IPS DF 19.7 (cell line): ENCODE data around the gene PDE2A.

Source experiments
- DNase-seq: peaks from one replicate; pipeline ENCODE4 v3.0.0-alpha.2; 2013; ENCODE audit warnings: low read depth, low spot score

The PDE2A gene

DNA sequence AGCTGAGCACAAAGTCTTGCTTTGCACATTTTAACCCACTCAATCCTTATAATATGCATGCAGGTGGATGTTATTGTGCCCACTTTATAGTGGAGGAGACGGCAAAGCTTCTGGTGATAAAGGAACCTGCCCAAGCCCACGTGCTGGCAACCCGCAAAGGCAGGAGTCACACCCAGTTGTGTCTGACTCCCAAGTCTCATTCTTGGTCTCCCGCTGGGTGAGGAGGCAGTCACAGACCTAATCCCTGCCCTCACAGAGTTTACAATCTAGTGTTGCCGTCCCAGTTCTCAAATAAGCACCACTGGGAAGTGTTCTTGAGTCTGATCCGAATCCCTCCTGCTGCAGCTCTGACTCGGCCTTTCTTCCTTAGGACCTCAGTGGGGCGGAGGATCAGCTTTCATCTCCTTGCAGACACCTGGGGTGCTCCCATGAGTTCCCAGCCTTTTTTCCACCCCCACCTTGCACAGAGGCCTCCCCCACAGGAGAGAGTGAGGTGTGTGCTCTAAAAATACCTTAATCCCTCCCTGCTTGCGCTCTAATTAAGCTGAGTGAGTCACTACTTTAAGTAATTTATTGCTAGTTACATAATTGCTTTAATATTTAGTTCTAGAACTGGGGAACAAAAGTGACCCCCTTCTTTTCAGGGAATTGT lies 15.1 kb downstream of the PDE2A start:
- no peak for DNase-seq

DNA sequence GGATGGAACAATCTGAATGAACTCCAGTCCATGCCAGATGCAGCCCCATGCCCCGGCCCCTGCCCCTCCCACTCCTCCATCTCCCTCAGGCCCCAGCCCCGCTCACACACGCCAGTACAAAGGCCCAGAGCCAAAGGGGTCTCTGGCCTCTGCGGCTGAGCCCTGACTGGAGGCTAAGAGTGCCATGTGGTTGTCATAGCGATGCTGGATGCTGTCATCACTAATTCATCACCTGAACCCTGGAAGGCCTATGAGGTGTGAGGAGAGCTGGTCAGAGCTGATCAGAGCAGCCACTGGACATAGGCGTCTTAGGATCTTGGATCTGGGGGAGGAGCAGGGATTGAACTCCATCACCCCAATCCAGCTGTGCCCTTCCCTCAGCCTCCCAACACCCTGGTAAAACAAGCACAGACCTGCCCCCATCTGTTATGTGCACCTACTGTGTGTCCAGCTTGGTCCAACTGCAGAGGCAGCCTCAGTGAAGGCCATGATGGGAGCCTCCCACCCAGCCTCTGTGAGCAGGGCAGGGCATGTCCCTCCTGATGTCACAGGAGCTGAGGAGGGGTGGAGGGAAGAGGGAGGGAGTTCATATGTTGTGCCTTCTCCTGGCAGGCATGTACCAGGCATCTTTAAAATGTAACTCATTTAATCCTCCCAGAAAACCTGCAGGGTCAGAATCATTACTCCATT lies 16.7 kb downstream of the PDE2A start:
- DNase-seq = no peak

DNA sequence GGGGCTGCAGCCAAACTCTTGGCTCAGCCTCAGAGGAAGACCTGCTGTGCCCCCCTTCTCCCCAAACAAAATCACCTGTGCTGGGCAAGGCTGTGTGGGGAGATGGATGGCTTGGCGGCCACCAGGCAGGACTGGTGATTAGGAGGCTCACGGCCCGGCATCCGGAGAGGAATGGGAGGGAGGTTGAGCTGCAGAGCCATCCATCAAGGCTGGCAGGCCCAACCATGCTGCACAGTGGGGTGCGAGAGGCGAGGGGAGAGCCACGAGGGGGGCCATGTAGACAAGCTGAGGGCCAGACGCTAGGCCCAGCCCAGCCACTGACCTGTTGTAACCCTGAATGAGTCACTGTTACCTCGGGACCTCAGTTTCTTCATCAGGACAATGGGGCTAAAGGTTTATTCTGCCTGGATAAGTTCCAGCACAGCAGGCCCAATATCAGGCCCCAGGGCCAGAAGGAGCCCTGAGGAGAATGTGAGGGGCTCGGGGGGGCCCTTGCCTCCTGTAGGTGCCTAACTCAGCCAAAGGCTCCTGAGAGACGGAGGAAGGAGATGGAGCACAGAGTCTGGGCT lies 18.2 kb downstream of the PDE2A start:
- DNase-seq = no peak

DNA sequence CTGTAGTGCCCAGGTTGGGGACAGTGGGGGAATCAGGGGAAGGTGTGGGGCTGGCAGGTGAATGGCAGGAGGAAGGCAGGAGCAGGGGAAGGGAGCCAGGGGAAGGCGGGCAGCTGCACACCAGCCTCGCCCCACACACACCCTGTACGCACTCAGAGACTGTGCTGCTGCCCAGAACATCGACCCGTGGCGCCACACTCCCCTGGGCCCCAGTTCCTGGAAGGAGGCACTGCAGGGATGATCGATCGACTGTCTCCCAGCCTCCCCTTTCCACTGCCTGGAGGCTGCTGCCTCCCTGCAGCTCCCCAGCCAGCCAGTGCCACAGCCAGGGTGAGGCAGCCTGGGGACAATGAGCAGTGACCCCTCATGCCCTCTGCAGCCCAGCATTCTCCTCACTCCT lies 19.2 kb downstream of the PDE2A start:
- DNase-seq = no peak

DNA sequence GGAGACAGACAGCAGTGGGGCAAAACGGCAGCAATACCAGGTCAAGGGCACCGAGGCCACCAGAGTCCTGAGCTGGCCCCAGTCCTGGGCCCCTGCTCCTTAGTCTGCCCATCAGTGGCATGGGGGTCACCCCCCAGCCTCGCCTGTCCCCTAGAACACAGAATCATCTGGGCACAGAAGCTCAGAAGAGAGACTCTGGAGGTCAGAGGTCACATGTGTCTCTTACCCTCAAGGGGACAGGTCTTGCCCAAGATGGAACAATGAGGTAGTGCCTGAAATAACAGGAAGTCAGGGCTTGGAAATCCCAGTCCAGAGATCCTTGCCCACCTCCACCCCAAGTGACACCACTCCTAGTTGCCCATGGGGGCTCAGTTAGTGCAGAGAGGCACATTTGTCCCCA lies 20.6 kb downstream of the PDE2A start:
- no peak for DNase-seq

DNA sequence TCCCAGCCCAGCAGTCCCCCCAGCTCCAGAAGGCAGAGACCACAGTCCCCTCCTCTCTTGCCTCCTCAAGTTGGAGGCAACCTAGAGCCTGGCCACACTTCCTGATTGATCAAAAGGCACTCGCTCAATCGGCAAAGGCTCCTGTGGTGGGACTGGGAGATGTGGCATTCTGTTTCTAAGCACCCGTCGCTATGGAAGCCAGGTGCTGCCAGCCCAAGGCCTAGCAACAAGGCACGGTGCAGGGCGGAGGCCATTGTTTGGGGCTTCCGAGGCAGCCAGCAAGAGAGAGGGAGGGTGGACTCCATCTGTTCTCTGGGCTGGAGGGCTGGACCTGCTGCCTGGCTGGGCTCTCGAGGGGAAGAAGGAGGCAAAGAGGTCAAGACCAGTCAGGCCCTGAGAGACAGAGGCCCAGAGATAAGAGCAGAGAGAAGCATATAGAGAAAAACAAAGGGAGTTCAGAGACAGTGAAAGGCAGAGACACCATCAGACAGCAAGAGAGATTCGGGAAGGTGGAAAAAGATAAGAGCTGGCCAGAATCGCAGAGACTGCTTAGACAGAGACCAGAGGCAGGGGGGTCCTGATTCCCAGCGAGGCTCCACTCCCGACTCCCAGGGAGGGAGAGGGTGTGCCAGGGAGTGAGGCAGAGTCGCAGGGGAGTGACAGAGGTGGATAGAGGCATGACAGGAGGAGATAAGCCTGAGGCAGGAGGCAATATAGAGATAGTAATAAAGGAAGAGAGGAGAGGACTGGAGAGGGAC lies 21.2 kb downstream of the PDE2A start:
- DNase-seq = peak; percentile 75

DNA sequence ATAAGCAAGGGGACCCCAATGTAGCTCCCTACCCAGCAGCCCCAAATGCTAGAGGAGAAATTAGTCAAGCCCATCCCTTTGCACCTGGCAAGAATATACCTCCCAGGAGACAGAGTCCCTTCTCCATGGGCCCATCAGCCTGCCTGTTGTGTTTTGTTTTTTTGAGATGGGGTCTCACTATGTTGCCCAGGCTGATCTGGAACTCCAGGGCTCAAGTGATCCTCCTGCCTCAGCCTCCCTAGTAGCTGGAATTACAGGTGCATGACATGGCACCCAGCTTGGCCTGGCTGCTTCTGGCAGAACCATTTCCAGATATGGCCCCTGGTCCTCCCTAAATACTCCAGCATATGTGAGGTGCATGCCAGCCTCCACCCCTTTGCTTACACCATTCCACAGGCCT lies 22.1 kb downstream of the PDE2A start:
- DNase-seq = no peak

DNA sequence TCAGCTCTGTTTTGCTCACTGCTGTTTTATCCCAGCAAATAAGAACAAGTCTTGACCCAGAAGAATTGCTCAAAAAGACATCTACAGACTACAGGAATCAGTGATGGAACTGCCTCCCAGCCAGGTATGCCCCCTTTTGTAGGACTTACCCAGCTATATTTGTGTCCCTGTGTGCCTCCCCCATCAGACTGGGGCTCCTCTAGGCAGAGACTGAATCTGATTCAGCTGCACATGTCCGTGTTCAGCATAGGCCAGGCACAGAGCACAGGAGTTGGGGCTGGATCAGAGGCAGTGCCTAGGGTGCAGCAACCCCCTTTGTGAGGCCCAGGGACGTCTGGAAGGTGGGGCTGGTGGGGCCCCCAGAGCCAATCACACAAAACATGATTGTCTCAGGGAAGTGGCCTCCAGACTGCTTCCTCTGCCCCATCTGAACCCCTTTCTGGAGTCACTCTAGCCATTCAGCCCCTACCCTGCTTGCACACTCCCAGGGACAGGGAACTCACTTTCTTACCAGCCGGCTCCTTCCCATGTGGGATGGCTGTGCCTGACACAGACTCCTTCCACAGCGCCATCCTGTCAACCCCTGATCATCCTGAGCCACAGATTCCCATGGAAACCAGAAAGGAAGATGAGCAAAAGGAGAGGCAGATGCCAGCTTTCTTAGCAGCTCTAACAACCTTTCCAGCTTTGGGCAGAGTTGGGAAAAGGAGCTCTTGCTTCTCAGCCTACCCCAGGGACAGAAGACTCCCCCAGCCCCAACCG lies 24.8 kb downstream of the PDE2A start:
- no peak for DNase-seq

DNA sequence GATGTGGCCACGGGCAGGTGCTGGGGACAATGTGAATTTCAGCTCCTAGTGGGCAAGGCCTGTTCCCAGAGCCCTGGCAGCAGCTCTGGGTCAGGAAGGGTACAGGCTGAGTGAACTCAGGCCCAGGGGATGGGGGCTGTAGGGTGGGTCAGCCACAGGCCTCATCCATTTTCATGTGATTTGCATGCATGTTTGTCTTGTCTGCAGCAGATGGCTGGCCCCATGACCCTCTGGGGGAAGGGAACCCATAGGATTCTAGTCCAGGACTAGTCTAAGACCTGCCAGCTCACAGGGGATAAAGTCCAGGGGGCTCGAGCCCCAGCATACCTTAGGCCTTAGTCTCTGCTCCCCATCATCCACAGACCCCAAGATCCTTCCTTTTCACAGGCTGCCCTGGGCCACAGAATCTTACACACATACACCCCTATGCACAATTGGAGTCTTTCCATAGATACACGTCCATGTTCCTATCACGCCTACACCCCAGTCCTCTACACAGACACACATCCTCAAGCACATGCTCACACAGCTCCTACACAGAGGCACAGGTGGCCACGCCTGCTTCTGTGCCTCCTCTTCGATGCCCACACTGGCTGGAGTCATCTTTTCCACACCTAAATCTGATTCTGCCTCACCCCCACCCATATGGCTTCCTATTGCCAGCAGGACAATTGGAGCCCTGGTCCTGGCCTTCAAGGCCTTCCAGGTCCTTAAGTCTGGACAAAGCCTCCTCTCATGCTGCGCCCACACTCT lies 25.7 kb downstream of the PDE2A start:
- DNase-seq = no peak

DNA sequence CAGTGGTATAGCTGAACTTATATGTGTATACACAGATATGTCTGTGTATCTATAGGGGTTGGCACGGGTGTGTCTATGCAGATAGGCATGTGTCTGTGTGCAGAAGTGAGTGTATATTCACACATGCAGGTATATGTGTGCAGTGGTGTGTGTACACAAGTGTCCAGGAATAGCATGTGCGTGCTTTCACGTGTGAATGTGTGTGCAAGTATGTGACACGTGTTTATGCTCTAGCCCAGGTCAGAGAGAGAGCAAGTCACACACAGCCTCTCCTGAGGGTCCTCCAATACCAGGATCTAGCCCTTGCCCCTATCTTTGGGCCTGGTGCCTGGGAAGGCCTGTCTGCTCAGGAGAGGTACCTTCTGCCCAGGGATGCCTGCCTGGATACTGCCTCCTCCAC lies 26.3 kb downstream of the PDE2A start:
- no peak for DNase-seq

DNA sequence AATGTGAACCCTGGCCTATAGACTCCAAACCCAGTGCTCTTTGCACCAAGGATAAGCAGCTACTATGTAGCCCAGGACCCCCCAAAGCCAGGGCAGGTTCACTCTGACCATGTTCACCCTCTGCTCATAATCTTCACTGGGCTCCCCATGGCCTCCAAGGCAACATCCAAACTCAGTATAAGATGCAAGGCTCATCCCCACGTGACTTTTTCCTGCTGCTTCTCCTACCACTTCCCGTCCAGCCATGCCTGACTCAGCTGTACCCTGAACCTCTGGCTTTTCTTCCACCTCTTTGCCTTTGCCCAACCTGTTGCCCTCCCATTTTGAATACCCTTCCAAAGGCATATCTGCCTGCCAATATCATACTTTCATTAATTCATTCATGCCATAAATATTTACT lies 27.8 kb downstream of the PDE2A start:
- no peak for DNase-seq

DNA sequence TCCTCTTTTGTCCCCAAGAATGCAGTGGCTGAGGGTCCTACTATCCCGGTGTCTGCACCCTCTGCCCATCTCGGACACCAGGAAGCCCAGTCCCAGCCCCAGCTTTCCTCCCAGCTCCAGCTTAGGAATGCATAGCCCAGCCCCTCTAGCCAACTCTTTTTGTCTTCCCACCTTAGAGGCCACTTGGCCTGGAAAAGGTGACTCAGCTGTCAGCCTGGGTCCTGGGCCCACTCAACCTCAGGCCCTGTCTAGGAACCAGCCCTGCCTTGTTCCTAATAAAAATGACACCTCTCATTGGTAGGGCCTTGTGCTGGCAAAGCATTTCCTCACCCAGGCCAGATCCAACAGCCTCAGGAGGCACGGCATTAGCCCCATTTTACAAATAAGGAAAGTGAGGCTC lies 28.2 kb downstream of the PDE2A start:
- DNase-seq = no peak

DNA sequence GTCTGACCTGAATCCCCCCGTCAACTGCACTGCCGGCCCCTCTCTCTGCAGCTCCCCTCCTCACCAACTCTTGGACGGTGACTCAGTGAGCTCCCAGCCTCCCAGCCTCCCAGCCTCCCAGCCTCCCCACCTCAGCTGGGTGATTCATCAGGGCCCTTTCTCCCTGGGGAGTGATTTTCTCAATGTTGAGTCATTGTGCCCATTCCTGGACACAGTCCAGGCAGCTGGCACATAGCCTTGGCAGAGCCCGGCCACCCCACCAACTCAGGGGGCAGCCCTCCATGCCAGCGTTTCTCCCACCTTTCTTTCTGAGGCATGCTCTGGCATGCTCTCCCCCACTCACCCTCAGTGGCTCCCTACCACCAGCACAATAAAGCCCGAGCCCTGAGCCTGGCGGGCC lies 30.7 kb downstream of the PDE2A start:
- no peak for DNase-seq

DNA sequence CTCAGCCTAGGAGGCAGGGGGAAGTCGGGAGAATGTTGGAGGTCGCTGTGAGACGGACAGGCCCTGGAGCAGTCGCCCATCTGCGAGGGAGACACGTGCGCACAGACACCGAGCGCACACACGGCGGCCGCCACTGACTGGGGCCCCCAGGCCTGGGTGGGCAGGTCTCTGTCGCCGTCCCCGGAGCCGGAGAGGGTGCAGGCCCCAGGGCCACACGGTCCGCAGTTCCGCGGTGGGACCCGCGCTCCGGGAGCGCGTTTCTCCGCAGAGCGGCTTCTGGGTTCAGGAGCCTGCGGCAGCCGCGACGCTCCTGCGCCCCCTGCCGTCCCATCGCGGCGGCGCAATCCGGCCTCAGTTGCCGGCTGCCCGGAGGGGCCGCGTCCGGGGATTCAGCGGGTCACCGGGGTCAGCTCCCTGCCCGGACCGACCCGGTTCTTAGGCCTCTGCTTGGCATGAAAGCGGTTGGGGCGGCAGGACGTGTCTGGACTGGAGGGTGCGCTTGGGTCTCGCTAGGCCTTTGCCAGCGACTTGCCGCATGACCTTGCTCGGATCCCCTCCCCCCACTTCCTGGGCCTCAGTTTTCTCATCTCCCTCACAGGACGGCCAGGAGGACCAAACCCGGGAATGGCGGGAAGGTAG lies 31.2 kb downstream of the PDE2A start:
- no peak for DNase-seq

DNA sequence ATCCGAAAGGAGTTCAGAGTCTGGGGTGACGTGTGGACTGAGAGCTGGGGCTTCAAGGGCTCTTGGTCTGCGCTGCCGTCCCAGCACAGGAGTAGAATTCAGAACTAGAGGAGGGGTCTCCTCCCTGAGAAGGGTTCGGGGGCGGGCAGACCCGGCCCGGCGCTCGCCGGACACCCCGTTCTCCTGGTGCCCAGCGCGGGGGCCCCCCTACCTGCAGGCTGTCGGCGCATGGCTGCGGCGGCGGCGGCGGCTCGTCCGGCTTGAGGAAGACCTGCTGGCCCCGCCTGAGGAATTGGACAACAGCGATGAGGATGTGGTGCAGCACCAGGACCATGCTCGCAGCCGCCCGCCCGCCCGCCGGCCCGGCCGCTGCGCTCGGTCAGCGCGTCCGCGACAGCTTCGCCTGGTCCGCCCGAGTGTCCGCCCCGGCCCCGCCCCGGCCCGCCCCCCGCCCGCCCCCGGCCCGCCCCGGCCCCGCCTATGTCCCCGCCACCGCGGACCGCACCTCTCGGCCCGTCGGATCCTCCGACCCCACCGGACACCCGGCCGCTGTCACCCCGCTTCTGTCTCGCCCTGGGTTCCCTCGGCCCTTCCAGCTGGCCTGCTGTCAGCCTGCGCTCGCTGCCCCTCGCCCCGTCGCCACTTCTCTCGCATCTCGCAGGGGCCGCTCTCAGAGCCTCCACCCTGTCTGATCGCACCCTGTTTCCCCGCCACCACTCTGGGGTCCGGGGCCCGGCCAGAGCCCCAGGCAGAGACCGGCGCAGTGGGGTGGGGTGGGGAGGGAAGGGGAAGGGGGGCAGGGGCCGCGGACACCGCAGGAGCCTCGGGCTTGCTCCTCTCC lies 32.0 kb downstream of the PDE2A start:
- DNase-seq = no peak

DNA sequence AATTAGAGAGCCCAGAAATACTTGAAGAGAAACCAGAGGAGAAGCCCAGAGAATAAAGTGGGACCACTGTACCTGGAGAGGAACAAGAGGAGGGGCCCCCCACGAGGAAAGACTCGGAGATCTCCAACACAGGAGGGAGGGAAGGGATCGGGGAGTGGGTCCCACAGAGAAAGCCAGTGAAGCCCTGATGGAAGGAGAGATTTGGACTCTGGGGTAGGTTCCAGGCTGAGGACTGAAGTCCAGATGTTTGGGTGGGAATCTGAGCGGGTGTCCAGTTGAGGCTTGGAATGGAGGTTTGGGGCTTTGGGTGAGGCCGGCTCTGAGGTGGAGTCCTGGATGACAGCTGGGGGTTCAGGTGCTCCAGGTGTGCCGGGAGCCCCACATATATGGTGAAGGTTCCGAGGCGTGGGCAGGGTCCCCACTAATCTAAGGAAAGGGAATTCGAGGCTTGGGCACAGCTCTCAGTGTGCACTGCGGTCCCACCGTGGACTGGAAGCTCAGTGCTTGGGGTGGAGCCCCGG lies 32.6 kb downstream of the PDE2A start:
- no peak for DNase-seq

DNA sequence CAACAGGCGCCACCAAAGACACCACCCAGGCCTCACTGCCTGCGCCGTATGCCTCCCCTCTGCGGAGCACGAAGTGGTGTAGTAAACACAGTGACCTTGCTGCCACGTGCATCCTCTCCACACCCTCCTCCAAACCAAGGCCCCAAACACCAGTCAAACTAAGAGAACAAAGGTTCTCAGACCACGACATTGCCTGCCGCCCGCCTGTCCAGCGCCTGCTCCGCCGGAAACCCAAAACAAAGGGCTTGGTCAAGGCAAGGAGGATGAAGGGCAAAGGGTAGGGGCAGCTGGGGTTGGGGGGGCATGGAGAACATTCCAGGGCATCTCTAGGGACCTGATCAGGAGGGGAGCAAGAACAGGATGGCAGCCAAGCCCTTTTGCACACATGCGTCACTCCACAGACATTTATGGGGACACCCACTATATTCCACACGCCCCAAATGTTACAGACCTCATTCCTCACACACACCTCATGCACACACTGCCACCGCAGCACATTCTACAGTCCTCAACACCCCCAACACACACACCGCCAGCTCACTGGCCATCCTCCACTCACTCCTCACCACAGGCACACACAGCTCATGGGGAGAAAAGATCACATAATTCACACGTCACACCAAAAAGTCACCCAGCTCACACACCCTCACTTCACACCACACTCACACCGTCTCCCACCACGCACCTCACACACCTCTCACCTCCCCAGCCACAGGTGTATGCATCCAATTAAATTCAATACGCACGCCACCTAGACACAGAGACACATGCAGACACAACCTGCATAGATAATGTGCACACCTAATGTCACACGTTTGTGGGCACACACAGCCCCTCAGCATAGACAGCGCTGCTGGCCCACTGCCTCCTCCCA lies 34.5 kb downstream of the PDE2A start:
- DNase-seq = no peak

DNA sequence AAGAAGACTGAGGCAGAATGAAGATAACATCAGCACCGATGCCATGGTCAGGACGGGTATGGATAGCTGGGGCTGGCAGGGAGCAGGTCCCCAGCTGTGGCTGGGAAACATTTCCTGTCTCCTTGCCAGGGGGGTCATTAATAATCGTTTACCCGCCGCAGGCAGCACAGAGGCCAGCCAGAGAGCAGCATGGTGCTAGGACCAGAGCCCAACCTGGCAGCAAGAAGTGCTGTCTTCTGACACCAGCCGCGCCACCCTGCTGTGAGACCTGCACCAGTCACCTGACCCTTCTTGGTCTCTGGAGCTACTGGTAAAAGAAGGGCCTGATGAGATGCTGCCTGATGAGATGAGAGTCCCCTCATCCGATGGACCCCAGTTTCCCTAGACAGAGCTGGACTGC lies 36.3 kb downstream of the PDE2A start:
- no peak for DNase-seq

DNA sequence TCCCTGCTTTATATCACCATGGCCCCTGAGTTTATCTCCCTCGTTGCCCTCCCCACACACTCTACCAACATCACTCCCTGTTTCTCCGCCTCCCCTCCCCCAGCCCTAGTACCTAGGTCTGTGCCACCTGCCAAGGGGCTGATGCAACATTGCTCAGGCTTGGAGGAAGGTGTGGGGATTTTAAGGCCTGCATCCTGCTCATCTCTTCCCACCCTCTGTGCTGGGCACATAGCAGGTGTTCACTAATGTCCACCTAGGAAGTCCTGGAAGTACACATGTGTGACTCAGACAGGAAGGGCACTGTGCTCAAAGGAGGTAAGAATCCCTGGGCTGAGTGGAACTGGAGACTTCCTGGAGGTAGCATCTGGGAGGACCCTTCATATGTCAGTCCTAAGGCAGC lies 37.0 kb downstream of the PDE2A start:
- no peak for DNase-seq
